ENCODE results near the gene GFRA1. TPM values are rescaled to one million over a fixed set of nuclear protein-coding genes. Genes with fewer than 3 reads are reported as not detected.
"Not testable (repeated sequence)": the region's sequence is repeated elsewhere in the genome, so short reads cannot be mapped to it uniquely, and the experiment has no call there.

The GFRA1 gene
- polyA plus RNA-seq, 3 donors = 16.7 to 22.8 (median 22.4) TPM

- DNase-seq = no peak
These were observed 233.4 kb downstream of the GFRA1 start for GRCh38 chr10:116039612-116040011.

- no peak for DNase-seq
These were observed 234.7 kb downstream of the GFRA1 start for GRCh38 chr10:116038259-116038658.

GRCh38 chr10:116035406-116035805 is 237.6 kb downstream of the GFRA1 start:
- not testable (repeated sequence) for DNase-seq

GRCh38 chr10:116030576-116030975 is 242.4 kb downstream of the GFRA1 start:
- DNase-seq = no peak

GRCh38 chr10:116029826-116030225 is 243.2 kb downstream of the GFRA1 start:
- no peak for DNase-seq

- DNase-seq = no peak
These were observed 245.7 kb downstream of the GFRA1 start for GRCh38 chr10:116027355-116027754.

- no peak for DNase-seq
These were observed 246.3 kb downstream of the GFRA1 start for GRCh38 chr10:116026725-116027124.

GRCh38 chr10:116026315-116026714 is 246.7 kb downstream of the GFRA1 start:
- DNase-seq = no peak

- no peak for DNase-seq
These were observed 248.6 kb downstream of the GFRA1 start for GRCh38 chr10:116024271-116024878.

- DNase-seq = no peak
These were observed 255.6 kb downstream of the GFRA1 start for GRCh38 chr10:116017405-116017804.

- no peak for DNase-seq
These were observed 257.2 kb downstream of the GFRA1 start for GRCh38 chr10:116015583-116016333.

GRCh38 chr10:116014871-116015582 is 258.0 kb downstream of the GFRA1 start:
- DNase-seq = peak; percentile 79

GRCh38 chr10:116014326-116014725 is 258.7 kb downstream of the GFRA1 start:
- no peak for DNase-seq

GRCh38 chr10:116011929-116012328 is 261.1 kb downstream of the GFRA1 start:
- no peak for DNase-seq

GRCh38 chr10:116007256-116007891 is 265.6 kb downstream of the GFRA1 start:
- DNase-seq = no peak

Other genes with a start within 250 kb of the GFRA1 start
- not detected for gene CCDC172, start 51.2 kb upstream of the GFRA1 start, polyA plus RNA-seq (ENCODE audit: insufficient read length in 3 of 3)
- gene PNLIPRP3, start 154.6 kb upstream of the GFRA1 start, polyA plus RNA-seq (ENCODE audit: insufficient read length in 3 of 3) = not detected